Nephron (organoid): ENCODE data around the gene HS3ST2.

Source experiments
- H3K27ac Mint-ChIP-seq, 3 experiments: 2 replicates each; pipeline ENCODE4 v1.8.0; 2020; ENCODE audit warnings: mixed read lengths in 3 of 3, mild to moderate bottlenecking in 2 of 3, moderate library complexity in 1 of 3
- H3K27me3 Mint-ChIP-seq: 2 replicates; pipeline ENCODE4 v1.8.0; 2021; ENCODE audit warnings: low read depth, mild to moderate bottlenecking, moderate library complexity, mixed read lengths
- H3K36me3 Mint-ChIP-seq: 2 replicates; pipeline ENCODE4 v1.8.0; 2020; ENCODE audit warnings: low read depth, mixed read lengths
- H3K4me1 Mint-ChIP-seq: 2 replicates; pipeline ENCODE4 v1.8.0; 2020; ENCODE audit warnings: mixed read lengths
- H3K4me3 Mint-ChIP-seq, 3 experiments: 2 replicates each; pipeline ENCODE4 v1.8.0; 2020; ENCODE audit warnings: mild to moderate bottlenecking in 3 of 3, mixed read lengths in 3 of 3, moderate library complexity in 2 of 3
- H3K9me3 Mint-ChIP-seq: 2 replicates; pipeline ENCODE4 v1.8.0; 2020; ENCODE audit warnings: mixed read lengths
- CTCF ChIP-seq, 3 experiments: fragments of 200-600 bp; sonication (generic); IDR thresholded peaks; one replicate each; pipeline ENCODE4 v1.5.0; 2021; ENCODE audit warnings: antibody characterized with exemption in 3 of 3; ENCODE audit not compliant: unreplicated experiment in 3 of 3

Gene HS3ST2

GRCh38 chr16:22915003-22915402 is 101.0 kb downstream of the HS3ST2 start:
- Mint-ChIP-seq H3K27me3 (peaks cover 11% of the 10 kb centered on the region), H3K4me1 (no peaks in the 10 kb centered on the region), H3K4me3 (no peak overlapping the region), H3K9me3 (no peaks in the 10 kb centered on the region), H3K27ac (no peak overlapping the region), H3K36me3 (no peaks in the 10 kb centered on the region)
- TF ChIP-seq CTCF (IDR thresholded peaks at IDR 0.05; ENCODE audit: unreplicated experiment in 3 of 3), result no peak

GRCh38 chr16:22923491-22923890 is 109.5 kb downstream of the HS3ST2 start:
- no peaks in the 10 kb centered on the region for H3K36me3 Mint-ChIP-seq
- H3K27ac Mint-ChIP-seq, result no peak overlapping the region
- no peak overlapping the region for H3K4me3 Mint-ChIP-seq
- H3K9me3 Mint-ChIP-seq, result no peaks in the 10 kb centered on the region
- peaks cover 6% of the 10 kb centered on the region for H3K4me1 Mint-ChIP-seq
- peaks cover 1% of the 10 kb centered on the region for H3K27me3 Mint-ChIP-seq
- no peak for TF ChIP-seq CTCF (IDR thresholded peaks at IDR 0.05; ENCODE audit: unreplicated experiment in 3 of 3)

- Mint-ChIP-seq H3K4me1 (peaks cover 11% of the 10 kb centered on the region), H3K36me3 (no peaks in the 10 kb centered on the region), H3K4me3 (no peak overlapping the region), H3K9me3 (no peaks in the 10 kb centered on the region), H3K27ac (no peak overlapping the region), H3K27me3 (no peaks in the 10 kb centered on the region)
- no peak for TF ChIP-seq CTCF (IDR thresholded peaks at IDR 0.05; ENCODE audit: unreplicated experiment in 3 of 3)
Observed at GRCh38 chr16:22924492-22924891, 110.5 kb downstream of the HS3ST2 start.

- Mint-ChIP-seq H3K4me3 (no peak overlapping the region), H3K27me3 (no peaks in the 10 kb centered on the region), H3K4me1 (peaks cover 11% of the 10 kb centered on the region), H3K9me3 (no peaks in the 10 kb centered on the region), H3K27ac (no peak overlapping the region), H3K36me3 (no peaks in the 10 kb centered on the region)
- no peak for TF ChIP-seq CTCF (IDR thresholded peaks at IDR 0.05; ENCODE audit: unreplicated experiment in 3 of 3)
Observed at GRCh38 chr16:22926105-22926751, 112.3 kb downstream of the HS3ST2 start.

- H3K27me3 Mint-ChIP-seq, result peaks cover 10% of the 10 kb centered on the region
- H3K9me3 Mint-ChIP-seq, result no peaks in the 10 kb centered on the region
- H3K27ac Mint-ChIP-seq, result peak overlapping the region in 1 of 3 experiments; percentile 43
- no peaks in the 10 kb centered on the region for H3K36me3 Mint-ChIP-seq
- TF ChIP-seq CTCF (IDR thresholded peaks at IDR 0.05; ENCODE audit: unreplicated experiment in 3 of 3), result no peak
- no peak overlapping the region for H3K4me3 Mint-ChIP-seq
- H3K4me1 Mint-ChIP-seq, result peaks cover 11% of the 10 kb centered on the region
Observed at GRCh38 chr16:22927306-22927705, 113.3 kb downstream of the HS3ST2 start.

DNA sequence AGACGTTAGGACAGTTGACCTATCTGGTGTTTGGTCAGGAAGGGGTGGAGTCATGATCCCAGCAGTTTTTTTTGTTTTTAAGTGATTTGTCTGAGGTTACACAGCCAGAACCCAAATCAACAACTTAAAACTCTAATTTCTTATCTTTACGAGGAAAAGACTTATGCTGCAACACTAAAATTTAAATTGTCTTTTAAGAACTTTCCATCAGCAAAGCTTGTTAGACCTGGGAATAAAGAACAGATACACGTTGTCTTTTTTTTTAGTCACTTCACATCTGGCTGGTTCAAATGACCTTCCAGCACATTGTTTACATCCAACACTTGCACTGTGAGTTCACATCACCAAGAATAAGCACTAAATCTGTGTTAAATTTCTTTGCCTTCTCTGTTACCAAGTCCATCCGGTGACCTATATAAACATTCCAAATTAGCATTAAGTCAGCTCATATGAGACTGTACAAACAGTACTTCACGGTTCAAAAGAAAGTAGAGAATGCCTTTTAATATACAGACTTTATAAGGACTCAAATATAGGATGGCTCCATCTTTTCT is 115.0 kb downstream of the HS3ST2 start:
- H3K36me3 Mint-ChIP-seq, result no peaks in the 10 kb centered on the region
- no peak overlapping the region for H3K4me3 Mint-ChIP-seq
- H3K27ac Mint-ChIP-seq, result no peak overlapping the region
- peaks cover 16% of the 10 kb centered on the region for H3K4me1 Mint-ChIP-seq
- H3K27me3 Mint-ChIP-seq, result peaks cover 21% of the 10 kb centered on the region
- no peaks in the 10 kb centered on the region for H3K9me3 Mint-ChIP-seq
- TF ChIP-seq CTCF (IDR thresholded peaks at IDR 0.05; ENCODE audit: unreplicated experiment in 3 of 3), result no peak
